RCC 7860 (cell line): ENCODE results near the gene ADAMTS12.

ENCODE experiments used
- DNase-seq: peaks from one replicate; pipeline ENCODE4 v3.0.0-alpha.2; 2015; ENCODE audit warnings: low spot score
- FAIRE-seq: peaks from 2 replicates; lab custom pipeline; 2012; peaks lifted over from hg19 to GRCh38; lab: Jason Lieb, UNC

The ADAMTS12 gene

DNA sequence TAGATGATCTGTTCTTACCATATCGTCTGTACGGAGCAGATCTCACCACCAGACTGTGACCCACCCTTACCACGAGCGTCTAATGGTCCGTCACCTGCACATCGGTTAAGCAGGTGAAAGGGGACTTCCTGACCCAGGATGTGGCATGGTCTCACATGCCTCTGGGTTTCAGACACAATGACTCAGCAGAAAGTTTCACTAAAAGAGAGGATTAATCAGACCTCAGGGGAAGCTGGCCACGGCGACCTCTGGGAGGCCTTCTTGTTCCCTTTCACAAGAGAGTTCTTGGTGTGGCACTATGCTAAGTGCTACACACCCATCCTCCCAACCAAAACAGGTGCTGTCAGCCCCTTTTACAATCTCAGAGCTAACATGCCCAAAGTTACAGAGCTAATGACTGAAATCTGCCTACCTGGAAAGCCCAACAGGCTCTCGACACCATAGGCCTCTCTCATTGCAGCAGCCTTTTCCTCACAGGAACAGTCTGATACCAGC is 41.6 kb downstream of the ADAMTS12 start:
- no peak for FAIRE-seq

DNA sequence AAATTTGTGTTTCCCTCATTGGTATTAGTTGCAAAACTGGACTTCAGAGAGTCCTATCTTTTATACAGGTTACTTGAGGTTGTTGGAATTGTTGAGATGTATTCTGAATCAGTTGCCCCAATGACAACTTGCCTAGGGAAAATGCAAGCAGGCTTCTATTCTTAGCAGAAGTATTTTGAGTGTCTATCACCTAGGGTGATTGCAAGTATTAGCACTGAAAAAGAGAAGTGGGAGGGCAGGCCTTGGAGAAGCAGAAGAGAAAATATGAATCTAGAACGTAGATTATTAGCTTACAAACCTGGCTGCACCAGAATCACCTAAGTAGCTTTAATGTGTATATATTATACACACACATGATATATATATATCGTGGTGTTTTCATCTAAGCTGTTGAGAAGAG is 43.2 kb downstream of the ADAMTS12 start:
- no peak for FAIRE-seq
- DNase-seq, result no peak

More for the DNA sequence above, 41.6 kb downstream of the ADAMTS12 start:
- DNase-seq, result peak; percentile 87

DNA sequence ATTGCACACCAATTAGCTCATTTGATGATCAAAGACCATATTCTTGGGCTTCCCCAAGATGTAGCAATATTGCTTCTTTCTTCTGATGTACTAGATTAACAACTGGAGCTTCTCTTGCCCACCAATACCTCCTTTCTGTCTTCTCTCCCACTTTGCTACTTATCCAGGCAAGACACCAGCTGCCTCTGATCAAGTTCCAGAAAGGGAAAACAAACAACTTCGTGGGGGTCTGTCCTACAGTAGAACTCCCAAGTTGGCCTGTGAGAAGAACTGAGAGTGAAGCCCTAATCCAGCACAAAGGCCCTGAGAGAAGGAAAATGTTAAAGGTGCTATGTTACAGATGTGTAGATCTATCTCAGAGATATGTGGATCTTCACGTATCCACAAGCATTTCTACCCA is 44.9 kb downstream of the ADAMTS12 start:
- no peak for FAIRE-seq
- no peak for DNase-seq

DNA sequence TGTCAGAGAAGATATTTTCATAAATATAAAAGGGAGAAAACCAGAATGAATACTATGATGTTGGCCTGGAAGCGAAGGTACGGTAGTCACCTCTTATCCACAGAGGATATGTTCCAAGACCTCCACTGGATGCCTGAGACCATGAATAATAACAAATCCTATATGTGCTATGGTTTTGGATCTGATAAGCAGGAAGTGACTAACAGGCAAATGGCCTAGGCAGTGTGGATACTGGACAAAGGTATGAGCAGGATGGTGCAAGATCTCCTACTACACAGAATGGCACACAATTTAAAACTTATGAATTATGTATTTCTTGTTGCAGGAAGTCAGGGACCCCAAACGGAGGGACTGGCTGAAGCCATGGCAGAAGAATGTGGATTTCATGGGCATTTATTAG is 48.2 kb downstream of the ADAMTS12 start:
- peak; percentile 47 for DNase-seq
- no peak for FAIRE-seq

DNA sequence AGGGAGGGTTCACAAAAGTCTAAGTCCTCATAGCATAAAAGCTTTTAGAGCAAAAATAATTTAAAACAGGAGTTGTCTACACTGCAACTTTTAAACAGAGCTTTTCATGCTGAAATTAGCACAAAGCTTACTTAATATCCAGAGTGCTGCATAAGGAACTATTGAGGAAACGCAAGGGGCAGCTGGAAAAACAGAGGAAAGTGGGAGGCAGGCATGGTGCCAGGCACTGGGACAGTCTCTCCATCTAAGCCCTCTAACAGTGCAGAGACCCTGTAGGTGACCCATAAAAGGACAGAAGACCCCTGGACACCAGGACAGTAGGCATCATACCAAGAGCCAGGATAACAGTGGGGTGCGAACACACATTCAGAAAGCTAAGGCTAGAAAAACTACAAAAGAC is 49.3 kb downstream of the ADAMTS12 start:
- no peak for DNase-seq
- no peak for FAIRE-seq

DNA sequence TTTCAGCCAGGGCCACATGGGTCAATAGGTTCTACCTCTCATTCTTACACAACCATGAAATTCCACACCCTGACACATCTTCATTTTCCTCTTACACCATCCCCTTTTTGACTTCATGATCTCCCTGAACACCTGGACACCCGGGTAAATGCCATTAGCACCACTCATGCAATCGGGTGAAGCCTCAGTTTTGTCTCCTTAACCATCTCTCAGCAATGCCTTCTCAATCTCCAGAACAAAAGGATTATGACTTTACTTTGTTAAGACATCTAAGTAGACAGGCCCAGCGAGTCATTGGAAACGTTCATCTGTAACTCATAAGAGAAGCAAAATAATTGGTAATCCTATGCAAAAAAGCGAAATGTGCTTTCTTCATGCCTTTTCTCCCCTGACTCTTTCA is 49.9 kb downstream of the ADAMTS12 start:
- no peak for DNase-seq
- FAIRE-seq, result no peak

DNA sequence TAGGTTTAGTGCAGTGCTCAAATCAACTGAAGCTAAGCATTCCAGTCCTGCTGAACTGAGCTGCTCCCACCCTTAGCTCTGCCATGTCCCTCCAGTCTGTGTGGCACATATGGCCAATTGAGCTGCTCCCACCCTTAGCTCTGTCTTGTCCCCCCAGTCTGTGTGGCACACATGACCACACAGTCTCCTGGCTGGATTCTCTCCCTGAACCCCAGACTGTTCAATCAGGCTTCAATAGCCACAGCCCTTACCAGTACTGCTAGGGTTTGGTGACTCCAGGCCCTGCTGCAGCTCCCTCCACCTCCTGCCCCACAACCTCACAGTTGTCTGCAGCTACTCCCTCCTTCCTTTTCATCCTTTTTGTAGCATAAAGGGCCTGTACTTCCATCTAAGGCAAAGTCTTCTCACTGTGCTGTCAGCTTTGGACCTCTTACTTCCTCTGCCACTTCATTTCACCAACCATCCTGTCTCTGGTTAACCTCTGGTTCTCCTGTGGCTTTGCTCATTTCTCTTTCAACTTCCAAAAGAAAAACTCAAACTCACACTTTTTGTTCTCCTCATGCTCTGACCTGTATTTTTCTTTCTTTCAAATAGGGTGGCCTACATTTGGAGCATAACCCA is 50.8 kb downstream of the ADAMTS12 start:
- FAIRE-seq (no peak), DNase-seq (no peak)

DNA sequence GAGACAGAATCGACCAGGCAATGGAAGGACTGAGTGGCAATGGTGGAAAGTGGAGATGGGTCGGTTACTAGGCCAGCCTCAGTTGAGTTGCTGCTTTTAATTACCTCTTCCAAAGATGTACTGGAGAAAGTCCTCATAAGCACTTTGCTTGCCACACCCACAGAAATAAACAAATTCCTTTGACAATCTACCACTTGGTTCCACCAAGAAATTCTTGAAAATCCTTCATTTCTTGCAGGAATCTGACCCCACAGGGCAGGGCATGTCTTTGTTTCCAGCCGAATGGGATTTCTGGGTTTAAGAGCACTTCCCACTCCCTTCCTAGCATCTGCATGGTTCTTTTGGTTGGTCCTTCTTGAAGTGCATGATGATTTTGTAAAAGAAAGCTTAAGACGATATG is 54.5 kb downstream of the ADAMTS12 start:
- FAIRE-seq (no peak), DNase-seq (no peak)

DNA sequence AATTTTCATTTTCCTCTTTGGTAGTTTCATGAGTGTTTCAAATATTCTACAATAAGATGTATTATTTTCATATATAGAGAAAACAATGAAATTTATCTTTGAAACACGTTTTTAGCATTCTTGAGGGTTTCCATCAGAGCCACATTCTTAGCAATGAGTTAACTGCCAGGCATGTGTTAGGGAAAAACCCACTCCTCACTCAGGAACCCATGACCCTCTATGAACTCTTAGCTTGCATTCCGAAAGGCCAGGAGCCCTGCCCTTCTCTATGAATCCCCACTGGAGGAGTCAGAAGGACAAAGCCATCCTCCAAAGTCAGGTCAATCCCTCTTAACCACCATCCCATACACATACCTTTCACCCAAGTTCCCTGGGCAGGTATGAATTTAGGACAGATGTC is 57.5 kb downstream of the ADAMTS12 start:
- no peak for DNase-seq
- no peak for FAIRE-seq

DNA sequence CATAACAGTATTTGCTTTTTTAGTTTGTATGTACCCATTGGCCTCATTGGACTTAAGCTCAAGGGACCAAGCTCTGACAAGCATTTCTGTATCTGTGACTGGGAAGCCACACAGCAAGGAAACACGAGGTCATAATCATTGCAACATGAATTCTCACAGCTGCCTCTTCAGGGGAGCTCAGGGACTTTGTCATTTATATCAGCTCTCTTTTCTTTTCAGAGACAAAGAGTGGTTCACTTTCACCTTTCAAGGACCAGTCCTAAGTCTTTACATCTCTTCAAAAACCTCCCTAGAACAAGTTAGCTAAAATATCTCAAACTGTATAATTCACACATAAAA is 58.6 kb downstream of the ADAMTS12 start:
- DNase-seq, result no peak
- no peak for FAIRE-seq

DNA sequence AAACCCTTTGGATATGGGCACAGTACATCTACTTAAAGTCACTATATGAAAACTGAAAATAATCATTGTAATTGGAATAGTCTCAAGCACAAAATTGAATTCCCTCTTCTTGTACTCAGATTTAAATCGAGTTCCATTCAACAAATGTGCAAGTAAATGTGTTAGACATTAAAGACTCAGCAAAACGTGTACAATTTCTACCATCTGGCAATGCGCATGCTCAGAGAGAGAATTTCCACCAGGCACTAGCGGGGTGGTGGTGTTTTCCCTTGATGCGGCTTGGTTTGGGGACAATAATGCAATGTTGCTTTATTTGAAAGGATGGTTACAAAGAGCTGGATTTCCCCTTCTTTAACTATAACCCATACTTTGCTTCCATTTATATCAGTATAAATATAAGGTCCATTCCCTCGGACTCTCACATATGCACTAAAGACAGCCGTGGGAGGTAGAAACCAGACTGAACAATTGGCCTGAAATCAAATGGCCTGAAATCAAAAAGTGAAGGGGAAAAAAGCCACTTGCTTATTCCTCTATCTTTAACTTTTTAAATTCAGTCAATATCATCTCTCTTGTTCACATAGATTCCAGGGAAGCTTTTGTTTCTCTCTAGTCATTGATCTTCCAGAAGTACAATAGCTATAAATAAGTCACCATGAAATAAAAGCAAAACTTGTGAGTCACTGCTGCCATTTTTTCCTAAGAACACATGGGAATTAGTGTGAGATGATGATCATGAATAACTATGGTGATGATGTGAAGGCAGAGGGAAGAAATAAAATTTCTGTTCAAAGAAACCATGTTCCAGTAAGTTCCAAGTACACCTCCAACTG is 59.2 kb downstream of the ADAMTS12 start:
- FAIRE-seq (no peak), DNase-seq (no peak)

DNA sequence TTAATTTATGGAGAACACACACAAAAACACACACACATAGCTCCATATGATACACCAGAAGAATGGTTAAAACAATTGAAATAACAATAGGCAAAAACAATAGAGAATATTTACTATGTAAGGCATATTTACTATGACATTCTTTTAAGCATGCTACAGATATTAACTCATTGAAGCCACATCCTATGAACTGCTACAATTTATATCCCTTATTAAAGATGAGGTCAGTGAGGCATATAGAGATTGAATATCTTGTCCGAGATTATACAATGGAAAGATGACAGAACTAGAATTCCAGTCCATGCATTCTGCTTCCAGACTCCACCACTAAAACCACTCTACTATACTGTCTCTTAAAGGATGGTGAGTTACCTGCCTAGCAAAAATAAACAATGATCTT is 60.7 kb downstream of the ADAMTS12 start:
- FAIRE-seq, result no peak
- DNase-seq, result no peak

DNA sequence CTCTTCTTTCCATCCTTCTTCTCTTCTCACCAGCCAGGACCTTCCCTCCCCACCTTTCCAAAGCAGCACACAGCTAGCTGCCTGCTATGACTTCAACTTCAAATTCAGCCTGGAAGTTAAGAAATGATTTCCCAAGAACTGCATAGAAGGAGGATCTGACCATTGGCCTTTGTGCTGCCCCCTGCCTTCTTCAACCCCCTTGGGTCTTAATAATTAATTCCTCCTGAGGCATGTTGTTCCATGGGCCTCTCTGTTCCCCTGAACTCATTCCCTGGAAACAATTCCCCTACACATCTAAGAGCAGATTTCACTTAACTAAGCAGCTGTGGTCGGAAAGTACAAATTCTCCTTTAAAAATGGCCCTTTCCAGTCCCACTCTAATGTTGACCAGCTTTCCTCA is 62.4 kb downstream of the ADAMTS12 start:
- FAIRE-seq (no peak), DNase-seq (no peak)

DNA sequence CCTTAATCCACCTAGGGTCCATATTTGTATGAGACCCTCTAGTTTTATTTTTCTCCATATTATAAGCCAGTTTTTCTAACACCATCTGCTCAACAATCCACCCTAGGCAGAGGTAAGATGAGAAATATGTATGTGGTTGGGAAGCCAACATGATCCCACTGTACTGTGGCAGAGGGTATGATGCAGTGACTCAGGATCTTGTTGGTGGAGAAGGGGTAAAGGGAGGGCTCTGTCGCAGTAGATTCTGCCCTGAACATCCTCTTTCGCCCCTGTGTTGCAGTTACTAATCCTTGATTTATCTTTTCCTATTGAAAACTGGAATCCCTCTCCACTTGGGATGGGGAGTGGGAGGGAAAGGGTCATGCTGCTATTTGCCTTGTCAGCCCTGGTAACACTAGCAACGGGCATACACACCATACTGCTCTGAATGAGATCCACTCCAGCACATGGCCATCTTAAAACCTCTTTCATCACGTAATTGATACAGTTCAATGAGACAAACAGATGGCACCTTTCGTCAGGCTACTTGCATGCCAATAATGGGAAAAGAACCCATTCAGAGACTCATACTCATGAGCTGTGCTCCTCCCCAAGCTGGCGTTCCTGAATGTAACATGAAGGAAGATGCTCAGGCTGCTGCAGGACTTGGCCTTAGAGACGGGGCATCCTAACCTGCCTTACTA is 63.0 kb downstream of the ADAMTS12 start:
- no peak for DNase-seq
- no peak for FAIRE-seq

DNA sequence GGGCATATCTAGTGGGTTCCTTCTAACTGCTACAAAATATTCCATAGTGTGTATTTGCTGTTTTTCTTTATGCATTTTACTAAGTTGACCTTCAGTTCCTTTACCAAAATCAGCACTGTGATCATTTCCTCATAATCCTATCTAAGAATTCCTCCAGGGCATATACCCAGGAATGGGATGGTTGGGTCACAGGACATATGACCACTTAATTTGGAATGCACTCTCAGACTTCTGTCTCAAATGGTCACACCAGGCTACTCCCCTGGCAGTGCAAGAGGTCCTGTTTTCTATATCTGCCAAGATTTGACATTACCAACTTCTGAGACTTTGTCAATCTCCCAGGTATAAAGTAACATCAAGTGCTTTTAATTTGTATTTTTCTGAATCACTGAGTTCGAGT is 63.9 kb downstream of the ADAMTS12 start:
- DNase-seq (no peak), FAIRE-seq (no peak)

DNA sequence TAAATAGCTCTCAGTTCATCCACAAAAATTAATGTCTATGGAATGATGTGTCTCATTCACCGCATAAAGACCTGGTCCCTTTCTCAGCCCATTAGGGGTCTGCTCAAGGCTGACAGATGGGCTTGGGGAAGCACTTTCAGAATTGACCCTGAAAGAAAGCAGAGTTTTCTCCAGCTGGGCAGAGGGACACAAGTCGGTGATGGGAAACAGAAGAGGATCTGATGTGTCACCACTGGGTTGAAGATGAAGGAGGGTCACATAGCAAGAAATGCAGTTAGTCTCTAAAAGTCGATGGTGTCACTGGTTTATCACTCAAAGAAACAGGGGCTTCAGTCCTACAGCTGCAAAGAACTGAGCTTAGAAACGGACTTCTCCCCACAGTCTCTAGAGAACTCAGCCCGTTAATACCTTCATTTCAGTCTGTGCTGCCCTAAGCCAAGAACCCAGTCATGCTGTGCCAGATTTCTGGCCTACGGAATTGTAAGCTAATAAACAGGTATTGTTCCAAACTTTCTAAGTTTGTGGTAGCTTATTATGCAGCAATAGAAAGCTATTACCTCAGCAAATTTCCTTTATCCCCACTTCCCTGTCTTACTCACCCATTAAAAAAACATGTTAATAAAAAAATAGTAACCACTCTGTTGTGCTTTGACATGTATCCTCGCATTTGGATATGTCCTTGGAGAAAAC is 64.6 kb downstream of the ADAMTS12 start:
- FAIRE-seq (no peak), DNase-seq (no peak)

DNA sequence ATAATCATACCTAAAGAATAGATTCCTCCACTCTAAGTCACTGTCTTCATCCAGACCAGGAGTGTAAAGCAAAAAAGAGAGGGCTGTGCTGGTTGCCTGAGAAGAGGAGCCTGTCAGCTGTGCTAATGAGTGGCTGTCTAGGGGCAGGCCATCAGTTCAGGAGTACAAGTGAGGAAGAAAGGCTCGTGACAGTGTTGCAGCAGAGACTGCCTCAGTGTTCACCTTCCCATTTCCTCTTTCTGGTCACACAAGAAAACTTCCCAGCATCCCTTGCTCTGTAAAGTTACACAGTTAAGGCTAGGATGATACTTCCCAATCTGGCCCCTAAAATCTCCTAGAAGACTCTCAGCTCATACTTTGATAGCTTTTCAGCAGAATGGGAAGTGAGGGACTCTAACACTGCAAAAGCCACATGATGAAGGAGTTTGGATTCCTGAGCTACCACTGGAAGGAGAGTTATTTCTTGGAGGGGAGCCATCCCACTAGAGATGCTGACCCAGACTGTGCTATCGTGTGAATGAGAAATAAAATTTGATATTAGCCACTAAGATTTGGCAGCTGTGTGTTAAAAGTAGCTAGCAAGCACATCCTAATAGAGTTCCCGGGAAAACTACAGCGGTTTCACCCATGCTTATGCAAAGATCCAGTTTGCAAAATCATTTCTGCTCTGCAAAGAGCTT is 67.1 kb downstream of the ADAMTS12 start:
- FAIRE-seq (no peak), DNase-seq (no peak)

DNA sequence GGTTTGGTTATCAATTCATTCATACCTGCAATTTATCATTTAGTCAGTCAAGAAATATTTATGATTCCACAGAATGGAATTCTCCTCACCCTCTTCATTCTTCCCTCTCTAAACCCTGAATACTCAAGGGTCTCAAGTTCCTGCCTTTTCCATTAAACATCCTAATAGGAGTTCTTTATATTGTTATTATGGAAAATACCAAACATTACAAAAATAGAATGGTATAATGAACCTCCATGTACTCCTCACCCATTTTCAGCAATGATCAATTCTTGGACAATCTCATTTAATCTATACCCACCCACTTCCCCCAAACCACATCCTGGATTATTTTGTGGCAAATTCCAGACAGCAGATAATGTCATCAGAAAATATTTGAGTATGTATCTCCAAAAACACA is 74.5 kb downstream of the ADAMTS12 start:
- FAIRE-seq (no peak), DNase-seq (no peak)

DNA sequence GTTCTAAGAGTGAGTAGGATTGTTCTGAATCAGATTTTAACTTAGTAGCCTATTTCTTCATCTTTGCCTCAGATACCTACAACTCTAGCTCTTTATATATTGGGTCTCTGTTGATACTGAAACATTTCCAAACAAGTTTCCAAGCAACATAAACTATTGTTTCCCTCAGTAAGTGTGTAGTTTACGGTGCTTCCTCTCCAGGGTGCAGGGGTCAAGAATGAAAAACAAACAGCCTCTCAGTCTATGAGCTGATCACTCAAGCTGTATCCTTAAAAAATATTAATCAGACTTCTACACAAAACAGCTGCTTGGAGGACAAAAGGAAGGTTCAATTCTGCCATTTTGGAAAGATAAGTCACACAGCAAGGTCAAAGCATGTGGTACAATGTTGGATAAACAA is 75.0 kb downstream of the ADAMTS12 start:
- FAIRE-seq (no peak), DNase-seq (no peak)

DNA sequence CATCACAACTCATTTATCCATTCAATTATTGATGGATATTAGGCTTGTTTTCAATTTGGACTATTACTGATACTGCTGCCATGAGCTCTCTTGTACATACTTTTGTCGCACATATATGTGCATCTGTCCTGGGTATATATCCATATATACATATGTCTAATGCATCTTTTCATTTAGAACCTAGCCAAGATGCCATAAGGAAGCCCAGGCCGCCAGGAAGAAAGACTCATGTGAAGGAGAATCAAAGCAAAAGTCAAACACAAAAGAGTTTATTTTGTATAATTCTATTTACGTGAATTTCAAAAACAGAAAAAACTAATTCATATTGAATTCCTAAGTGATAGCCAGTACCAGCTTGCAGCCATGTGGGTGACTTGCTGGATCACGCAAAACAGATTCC is 79.0 kb downstream of the ADAMTS12 start:
- FAIRE-seq (no peak), DNase-seq (no peak)
